ENCODE data around the gene RAD51AP2.

- TF ChIP-seq, protein P1, sequence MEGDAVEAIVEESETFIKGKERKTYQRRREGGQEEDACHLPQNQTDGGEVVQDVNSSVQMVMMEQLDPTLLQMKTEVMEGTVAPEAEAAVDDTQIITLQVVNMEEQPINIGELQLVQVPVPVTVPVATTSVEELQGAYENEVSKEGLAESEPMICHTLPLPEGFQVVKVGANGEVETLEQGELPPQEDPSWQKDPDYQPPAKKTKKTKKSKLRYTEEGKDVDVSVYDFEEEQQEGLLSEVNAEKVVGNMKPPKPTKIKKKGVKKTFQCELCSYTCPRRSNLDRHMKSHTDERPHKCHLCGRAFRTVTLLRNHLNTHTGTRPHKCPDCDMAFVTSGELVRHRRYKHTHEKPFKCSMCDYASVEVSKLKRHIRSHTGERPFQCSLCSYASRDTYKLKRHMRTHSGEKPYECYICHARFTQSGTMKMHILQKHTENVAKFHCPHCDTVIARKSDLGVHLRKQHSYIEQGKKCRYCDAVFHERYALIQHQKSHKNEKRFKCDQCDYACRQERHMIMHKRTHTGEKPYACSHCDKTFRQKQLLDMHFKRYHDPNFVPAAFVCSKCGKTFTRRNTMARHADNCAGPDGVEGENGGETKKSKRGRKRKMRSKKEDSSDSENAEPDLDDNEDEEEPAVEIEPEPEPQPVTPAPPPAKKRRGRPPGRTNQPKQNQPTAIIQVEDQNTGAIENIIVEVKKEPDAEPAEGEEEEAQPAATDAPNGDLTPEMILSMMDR (conservative IDR thresholded peaks at IDR 0.05), result no peak
- no peak for TF ChIP-seq ZFX (IDR thresholded peaks at IDR 0.05)
These were observed 20.5 kb downstream of the RAD51AP2 start for GRCh38 chr2:17497718-17498117.
